ENCODE results near the gene IL27RA. TPM values are rescaled to one million over a fixed set of nuclear protein-coding genes. Genes with fewer than 3 reads are reported as not detected.
A peak's percentile ranks its signal among the peaks of the same experiment; 100 is the strongest.

The IL27RA gene
- total RNA-seq, 5 donors from 2014 or later (not counting 1 experiment from before 2014, with no cell fraction given): 44.2 to 82.4 (median 66.5) TPM

DNA sequence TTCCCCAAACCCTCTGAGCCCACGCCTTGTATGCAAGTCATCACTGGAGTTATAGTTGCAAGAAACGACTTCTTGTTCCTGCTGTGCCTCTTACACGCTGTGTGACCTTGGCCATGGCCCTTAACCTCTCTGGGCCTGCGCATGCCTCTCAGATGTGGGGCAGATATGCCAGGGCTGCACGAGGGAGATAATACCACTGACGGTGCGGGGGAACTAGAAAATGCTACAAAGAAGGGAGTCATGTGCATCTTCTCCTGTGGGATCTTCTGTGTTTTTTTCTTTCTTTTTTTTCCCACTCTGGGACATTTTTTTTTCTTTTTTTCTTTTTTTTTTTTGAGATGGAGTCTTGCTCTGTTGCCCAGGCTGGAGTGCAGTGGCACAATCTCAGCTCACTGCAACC, 63.3 kb downstream of the IL27RA start:
- 74% methylated on average over 5 of the region's 7 CpGs for WGBS (ENCODE audit: insufficient coverage)
- H3K4me3 Mint-ChIP-seq: no peak overlapping the region

DNA sequence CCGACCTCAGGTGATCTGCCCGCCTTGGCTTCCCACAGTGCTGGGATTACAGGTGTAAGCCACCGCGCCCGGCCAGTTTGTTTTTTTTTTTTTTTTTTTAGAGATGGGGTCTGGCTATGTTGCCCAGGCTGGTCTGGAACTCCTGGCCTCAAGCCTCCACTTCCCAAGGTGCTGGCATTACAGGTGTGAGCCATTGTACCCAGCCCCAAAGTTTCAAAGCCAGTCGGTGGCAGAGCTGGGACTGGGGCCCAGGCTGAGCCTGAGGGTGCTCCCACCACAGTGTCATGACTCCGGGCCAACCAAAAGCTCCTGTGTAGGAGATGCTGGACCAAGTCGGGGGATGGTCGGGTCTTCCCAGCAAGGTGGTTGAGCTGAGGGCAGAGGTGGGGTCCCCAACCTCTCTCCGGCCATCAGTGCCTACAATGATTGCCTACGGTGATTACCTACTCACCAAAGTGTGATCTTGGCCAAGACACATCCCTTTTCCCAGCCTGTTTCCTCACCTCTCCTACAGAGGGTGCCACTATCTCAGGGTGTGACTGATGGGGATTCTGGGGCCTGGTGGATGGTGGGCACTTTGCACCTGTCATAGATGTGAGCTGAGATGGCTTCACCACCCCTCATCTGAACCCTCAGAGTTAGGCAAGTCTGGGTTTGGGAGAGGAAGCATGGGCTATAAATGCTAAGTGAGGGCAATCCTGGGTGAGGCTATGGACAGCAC, 64.9 kb downstream of the IL27RA start:
- DNase-seq (no peak), ATAC-seq (replicated peaks in 1 of 4) (no peak)
- ChIA-PET POLR2A (interaction anchor here in 1 of 2 donors (0.7 kb wide), 1 partner anchor 65 kb away, joined by 7 read pairs; the partner anchor contains the start of gene IL27RA), CTCF (interaction anchor here in 1 of 2 donors (0.6 kb wide), 1 partner anchor 1291 kb away, joined by 3 read pairs; no protein-coding TSS in a partner anchor)
- Mint-ChIP-seq H3K36me3 (peaks cover 15% of the 10 kb centered on the region), H3K27ac (no peak overlapping the region), H3K4me3 (no peak overlapping the region), H3K4me1 (peaks cover 9 to 15% (median 10%) of the 10 kb centered on the region in 3 donors), H3K9me3 (peaks cover 0 to 7% (median 0%) of the 10 kb centered on the region in 3 donors), H3K27me3 (peaks cover 0 to under 1% of the 10 kb centered on the region in 2 donors)
- H3K4me3 ChIP-seq (ENCODE audit: control insufficient read depth in 1 of 2, extremely low read depth in 1 of 2, low read length in 1 of 2): no peak overlapping the region
- WGBS (ENCODE audit: insufficient coverage): 96% methylated on average over 5 of the region's 11 CpGs
- no peaks in the 10 kb centered on the region for H3K9me3 ChIP-seq
- no peak overlapping the region for H3K27ac ChIP-seq (ENCODE audit: low read length)
- H3K4me1 ChIP-seq (ENCODE audit: control insufficient read depth in 1 of 2, extremely low read depth in 1 of 2, insufficient read depth in 2 of 2, low read length in 2 of 2): peaks cover 0 to 11% of the 10 kb centered on the region in 2 experiments
- peaks cover 13 to 32% of the 10 kb centered on the region in 2 donors for H3K36me3 ChIP-seq (ENCODE audit: control insufficient read depth in 2 of 2, extremely low read depth in 1 of 2, insufficient read depth in 1 of 2, low read length in 1 of 2)
- no peaks in the 10 kb centered on the region for H3K27me3 ChIP-seq (replicated peaks in 1 of 2; ENCODE audit: control insufficient read depth in 2 of 2, extremely low read depth in 1 of 2, insufficient read depth in 2 of 2, low read length in 1 of 2)

More for the DNA sequence above, 63.3 kb downstream of the IL27RA start:
- Mint-ChIP-seq H3K9me3 (peaks cover 0 to 7% (median 0%) of the 10 kb centered on the region in 3 donors), H3K4me1 (peaks cover 11 to 16% (median 11%) of the 10 kb centered on the region in 3 donors), H3K27ac (peak overlapping the region; percentile 5 to 57), H3K36me3 (peaks cover 11% of the 10 kb centered on the region), H3K27me3 (peaks cover 0 to 2% of the 10 kb centered on the region in 2 donors)
- peaks cover 0 to 13% of the 10 kb centered on the region in 2 experiments for H3K4me1 ChIP-seq (ENCODE audit: control insufficient read depth in 1 of 2, extremely low read depth in 1 of 2, insufficient read depth in 2 of 2, low read length in 2 of 2)
- H3K27ac ChIP-seq (ENCODE audit: low read length): no peak overlapping the region
- no peak overlapping the region for H3K4me3 ChIP-seq (ENCODE audit: control insufficient read depth in 1 of 2, extremely low read depth in 1 of 2, low read length in 1 of 2)
- no peak for ATAC-seq (replicated peaks in 1 of 4)
- CTCF ChIA-PET: no interaction called here
- POLR2A ChIA-PET: no interaction called here
- H3K9me3 ChIP-seq: no peaks in the 10 kb centered on the region
- no peak for DNase-seq
- no peaks in the 10 kb centered on the region for H3K27me3 ChIP-seq (replicated peaks in 1 of 2; ENCODE audit: control insufficient read depth in 2 of 2, extremely low read depth in 1 of 2, insufficient read depth in 2 of 2, low read length in 1 of 2)
- peaks cover 5 to 21% of the 10 kb centered on the region in 2 donors for H3K36me3 ChIP-seq (ENCODE audit: control insufficient read depth in 2 of 2, extremely low read depth in 1 of 2, insufficient read depth in 1 of 2, low read length in 1 of 2)

DNA sequence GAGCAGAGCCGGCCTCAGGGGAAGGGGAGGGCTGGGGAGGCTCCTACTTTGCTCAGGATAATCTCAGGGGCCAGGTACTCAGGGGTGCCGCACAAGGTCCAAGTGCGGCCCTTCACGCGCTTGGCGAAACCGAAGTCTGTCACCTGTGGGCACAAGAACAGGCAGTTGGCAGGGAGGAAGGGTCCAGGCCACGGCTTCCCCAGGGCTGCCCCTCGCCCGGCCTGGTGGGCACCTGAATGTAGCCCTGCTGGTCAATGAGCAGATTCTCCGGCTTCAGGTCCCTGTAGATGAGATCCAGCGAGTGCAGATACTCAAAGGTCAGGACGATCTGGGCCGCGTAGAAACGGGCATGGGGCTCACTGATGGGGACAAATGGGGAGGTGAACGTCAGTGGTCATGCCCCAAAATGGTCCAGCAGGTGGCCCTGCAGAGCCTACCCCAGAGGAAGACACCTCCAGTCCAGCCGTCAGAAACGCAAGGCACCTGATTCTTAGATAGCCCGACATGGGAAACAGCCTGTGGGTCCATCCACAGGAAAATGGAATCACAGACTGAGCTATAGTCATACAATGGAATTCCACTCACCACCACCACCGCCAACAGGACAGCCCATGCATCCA, 66.1 kb downstream of the IL27RA start:
- 95% methylated on average over 20 of the region's 21 CpGs for WGBS (ENCODE audit: insufficient coverage)
- POLR2A ChIA-PET: no interaction called here

DNA sequence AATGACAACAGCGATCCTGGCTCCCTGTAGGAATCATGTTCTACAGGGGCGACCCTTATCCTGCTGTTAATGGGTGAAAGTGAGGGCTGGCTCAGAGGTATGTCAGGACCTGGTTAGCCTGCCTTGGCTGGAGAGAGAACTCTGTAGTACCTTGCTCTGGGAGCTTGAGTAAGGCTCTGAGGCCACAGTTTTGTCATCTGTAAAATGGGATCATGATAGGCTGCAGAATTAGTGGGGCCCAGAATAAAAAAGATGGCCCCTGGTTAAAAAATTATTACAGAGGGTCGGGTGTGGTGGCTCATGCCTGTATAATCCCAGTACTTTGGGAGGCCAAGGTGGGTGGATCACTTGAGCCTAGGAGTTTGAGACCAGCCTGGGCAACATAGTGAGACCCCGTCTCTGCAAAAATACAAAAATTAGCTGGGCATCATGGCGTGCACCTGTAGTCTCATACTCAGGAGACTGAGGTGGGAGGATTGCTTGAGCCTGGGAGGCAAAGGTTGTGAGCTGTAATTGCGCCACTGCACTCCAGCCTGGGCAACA, 69.5 kb downstream of the IL27RA start:
- no peak overlapping the region for H3K4me3 Mint-ChIP-seq
- DNase-seq: no peak
- Histone ChIP-seq H3K27me3 (replicated peaks in 1 of 2; ENCODE audit: control insufficient read depth in 2 of 2, extremely low read depth in 1 of 2, insufficient read depth in 2 of 2, low read length in 1 of 2) (no peaks in the 10 kb centered on the region), H3K4me3 (ENCODE audit: control insufficient read depth in 1 of 2, extremely low read depth in 1 of 2, low read length in 1 of 2) (no peak overlapping the region), H3K4me1 (ENCODE audit: control insufficient read depth in 1 of 2, extremely low read depth in 1 of 2, insufficient read depth in 2 of 2, low read length in 2 of 2) (no peaks in the 10 kb centered on the region), H3K9me3 (no peaks in the 10 kb centered on the region), H3K27ac (ENCODE audit: low read length) (no peak overlapping the region), H3K36me3 (ENCODE audit: control insufficient read depth in 2 of 2, extremely low read depth in 1 of 2, insufficient read depth in 1 of 2, low read length in 1 of 2) (peaks cover 25 to 54% of the 10 kb centered on the region in 2 donors)
- no peaks in the 10 kb centered on the region for H3K27me3 Mint-ChIP-seq
- H3K4me1 Mint-ChIP-seq: no peaks in the 10 kb centered on the region
- ATAC-seq (replicated peaks in 1 of 4): no peak
- WGBS (ENCODE audit: insufficient coverage): 100% methylated on average over 3 of the region's 6 CpGs
- H3K9me3 Mint-ChIP-seq: no peaks in the 10 kb centered on the region
- CTCF ChIA-PET: no interaction called here
- POLR2A ChIA-PET: no interaction called here
- no peak overlapping the region for H3K27ac Mint-ChIP-seq
- peaks cover 24% of the 10 kb centered on the region for H3K36me3 Mint-ChIP-seq

More for the DNA sequence above, 66.1 kb downstream of the IL27RA start:
- H3K36me3 ChIP-seq (ENCODE audit: control insufficient read depth in 2 of 2, extremely low read depth in 1 of 2, insufficient read depth in 1 of 2, low read length in 1 of 2): peaks cover 21 to 38% of the 10 kb centered on the region in 2 donors
- H3K27ac ChIP-seq (ENCODE audit: low read length): no peak overlapping the region
- Mint-ChIP-seq H3K27me3 (no peaks in the 10 kb centered on the region), H3K4me1 (peaks cover 0 to 7% (median 2%) of the 10 kb centered on the region in 3 donors), H3K4me3 (no peak overlapping the region), H3K9me3 (peaks cover 0 to 7% (median 0%) of the 10 kb centered on the region in 3 donors), H3K27ac (no peak overlapping the region), H3K36me3 (peaks cover 15% of the 10 kb centered on the region)
- H3K4me3 ChIP-seq (ENCODE audit: control insufficient read depth in 1 of 2, extremely low read depth in 1 of 2, low read length in 1 of 2): no peak overlapping the region
- no peaks in the 10 kb centered on the region for H3K27me3 ChIP-seq (replicated peaks in 1 of 2; ENCODE audit: control insufficient read depth in 2 of 2, extremely low read depth in 1 of 2, insufficient read depth in 2 of 2, low read length in 1 of 2)
- ATAC-seq (replicated peaks in 1 of 4): no peak
- CTCF ChIA-PET: no interaction called here
- H3K9me3 ChIP-seq: no peaks in the 10 kb centered on the region
- no peaks in the 10 kb centered on the region for H3K4me1 ChIP-seq (ENCODE audit: control insufficient read depth in 1 of 2, extremely low read depth in 1 of 2, insufficient read depth in 2 of 2, low read length in 2 of 2)
- no peak for DNase-seq

DNA sequence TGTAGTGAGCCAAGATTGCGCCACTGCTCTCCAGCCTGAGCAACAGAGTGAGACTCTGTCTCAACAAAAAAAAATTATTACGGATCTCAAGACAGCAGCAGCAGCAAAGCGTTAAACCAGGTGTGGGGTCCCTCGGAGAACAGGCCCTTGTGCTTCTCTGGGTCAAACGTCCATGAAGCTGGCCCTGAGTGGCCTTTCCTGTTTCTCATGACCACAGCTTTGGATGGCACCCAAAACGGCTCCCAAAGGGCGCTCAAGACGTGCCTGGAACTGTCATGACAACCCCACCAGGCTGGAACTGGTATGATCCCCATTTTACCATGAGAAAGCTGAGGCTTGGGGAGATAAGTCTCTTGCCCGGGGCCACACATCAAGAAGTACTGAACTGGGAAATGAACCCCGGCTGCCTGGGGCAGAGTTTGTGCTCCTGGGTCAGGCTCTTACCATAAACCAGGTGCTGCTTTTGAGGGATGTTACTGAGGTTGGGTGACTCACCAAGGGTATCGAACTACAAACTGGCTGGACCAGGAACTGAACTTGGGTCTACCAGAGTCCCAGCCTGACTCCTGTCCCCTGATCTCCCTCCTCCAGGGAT, 70.6 kb downstream of the IL27RA start:
- H3K27me3 ChIP-seq (replicated peaks in 1 of 2; ENCODE audit: control insufficient read depth in 2 of 2, extremely low read depth in 1 of 2, insufficient read depth in 2 of 2, low read length in 1 of 2): no peaks in the 10 kb centered on the region
- ChIA-PET CTCF (no interaction called here), POLR2A (no interaction called here)
- no peak overlapping the region for H3K27ac Mint-ChIP-seq
- H3K36me3 ChIP-seq (ENCODE audit: control insufficient read depth in 2 of 2, extremely low read depth in 1 of 2, insufficient read depth in 1 of 2, low read length in 1 of 2): peaks cover 21 to 50% of the 10 kb centered on the region in 2 donors
- DNase-seq: no peak
- H3K4me1 ChIP-seq (ENCODE audit: control insufficient read depth in 1 of 2, extremely low read depth in 1 of 2, insufficient read depth in 2 of 2, low read length in 2 of 2): no peaks in the 10 kb centered on the region
- no peaks in the 10 kb centered on the region for H3K4me1 Mint-ChIP-seq
- H3K4me3 Mint-ChIP-seq: no peak overlapping the region
- WGBS (ENCODE audit: insufficient coverage): 96% methylated on average over 10 of the region's 11 CpGs
- H3K9me3 Mint-ChIP-seq: no peaks in the 10 kb centered on the region
- H3K9me3 ChIP-seq: no peaks in the 10 kb centered on the region
- H3K36me3 Mint-ChIP-seq: peaks cover 19% of the 10 kb centered on the region
- no peaks in the 10 kb centered on the region for H3K27me3 Mint-ChIP-seq
- no peak overlapping the region for H3K4me3 ChIP-seq (ENCODE audit: control insufficient read depth in 1 of 2, extremely low read depth in 1 of 2, low read length in 1 of 2)
- no peak overlapping the region for H3K27ac ChIP-seq (ENCODE audit: low read length)
- no peak for ATAC-seq (replicated peaks in 1 of 4)

DNA sequence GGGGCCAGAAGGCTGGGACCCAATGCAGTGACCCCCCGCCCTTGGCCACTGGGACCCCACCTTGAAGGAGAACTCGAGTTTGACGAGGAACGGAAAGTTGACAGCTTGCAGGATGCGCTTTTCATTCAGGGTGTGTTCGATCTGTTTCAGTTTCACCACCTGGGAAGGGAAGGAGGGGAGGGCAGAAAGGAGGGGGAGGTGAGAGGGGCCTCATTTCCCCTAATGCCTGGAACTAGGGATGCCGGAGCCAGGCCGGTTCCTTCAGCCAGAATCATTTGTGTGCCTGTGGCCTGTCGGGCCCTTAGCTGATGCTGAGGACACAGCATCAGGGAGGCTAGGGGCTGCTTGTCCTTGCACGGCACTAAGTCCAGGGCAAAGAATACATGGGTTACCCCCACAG, 71.2 kb downstream of the IL27RA start:
- no peak overlapping the region for H3K4me3 Mint-ChIP-seq
- CTCF ChIA-PET: interaction anchor here in 1 of 2 donors (0.9 kb wide), 1 partner anchor 45 kb away, joined by 4 read pairs; no protein-coding TSS in a partner anchor
- H3K27ac Mint-ChIP-seq: no peak overlapping the region
- Histone ChIP-seq H3K27me3 (replicated peaks in 1 of 2; ENCODE audit: control insufficient read depth in 2 of 2, extremely low read depth in 1 of 2, insufficient read depth in 2 of 2, low read length in 1 of 2) (no peaks in the 10 kb centered on the region), H3K27ac (ENCODE audit: low read length) (no peak overlapping the region), H3K36me3 (ENCODE audit: control insufficient read depth in 2 of 2, extremely low read depth in 1 of 2, insufficient read depth in 1 of 2, low read length in 1 of 2) (peaks cover 20 to 50% of the 10 kb centered on the region in 2 donors), H3K9me3 (no peaks in the 10 kb centered on the region), H3K4me3 (ENCODE audit: control insufficient read depth in 1 of 2, extremely low read depth in 1 of 2, low read length in 1 of 2) (no peak overlapping the region), H3K4me1 (ENCODE audit: control insufficient read depth in 1 of 2, extremely low read depth in 1 of 2, insufficient read depth in 2 of 2, low read length in 2 of 2) (no peaks in the 10 kb centered on the region)
- H3K36me3 Mint-ChIP-seq: peaks cover 17% of the 10 kb centered on the region
- WGBS (ENCODE audit: insufficient coverage): 83% methylated on average over 10 of the region's 10 CpGs
- no peak for ATAC-seq (replicated peaks in 1 of 4)
- no peaks in the 10 kb centered on the region for H3K9me3 Mint-ChIP-seq
- no peaks in the 10 kb centered on the region for H3K27me3 Mint-ChIP-seq
- no peaks in the 10 kb centered on the region for H3K4me1 Mint-ChIP-seq
- no peak for DNase-seq
- POLR2A ChIA-PET: no interaction called here
